Measurements from ENCODE around the gene LRRC8C. TPM values are rescaled to one million over a fixed set of nuclear protein-coding genes. Genes with fewer than 3 reads are reported as not detected.

Gene LRRC8C
- total and polyA plus RNA-seq, 10 of the 15 experiments (the other 5 are each of a cell fraction or from before 2014, with no cell fraction given) = 2.3 to 16.3 (median 10.8) TPM

GRCh38 chr1:89681045-89681729 lies 48.3 kb downstream of the LRRC8C start (continued):
- TF ChIP-seq PRDM15 (CRISPR knock-in tag; IDR thresholded peaks at IDR 0.05) (no peak), CTCF (IDR thresholded peaks at IDR 0.05 in 2 of 3, conservative IDR thresholded peaks at IDR 0.05 in 1 of 3; ENCODE audit: control insufficient read depth in 2 of 3, extremely low read depth in 1 of 3, insufficient read depth in 1 of 3, low read depth in 3 of 3, low read length in 3 of 3) (no peak), SUPT20H (IDR thresholded peaks at IDR 0.05; ENCODE audit: borderline replicate concordance, control insufficient read depth, low read depth, low read length) (no peak), TCF12 (IDR thresholded peaks at IDR 0.05; ENCODE audit: low read depth, low read length) (0 out of 2 replicates have a peak, but pooled peaks have one; percentile 26), ZNF622 (IDR thresholded peaks at IDR 0.05) (no peak), EZH2 (IDR thresholded peaks at IDR 0.05; ENCODE audit: borderline replicate concordance, control insufficient read depth, low read depth, low read length) (no peak), CHD2 (IDR thresholded peaks at IDR 0.05; ENCODE audit: borderline replicate concordance, low read depth, low read length) (no peak), STAT3 (IDR thresholded peaks at IDR 0.05; ENCODE audit: low read depth, low read length) (no peak), MEF2B (IDR thresholded peaks at IDR 0.05; ENCODE audit: partially characterized antibody, poor library complexity, severe bottlenecking) (peak; percentile 34), POLR2AphosphoS2 (IDR thresholded peaks at IDR 0.05; ENCODE audit: low read depth, low read length) (no peak), MYC (IDR thresholded peaks at IDR 0.05; ENCODE audit: insufficient read depth, insufficient read length, insufficient replicate concordance, low read length, severe bottlenecking) (no peak), NKRF (conservative IDR thresholded peaks at IDR 0.05) (0 out of 2 replicates have a peak, but pooled peaks have one; percentile 16), ZNF274 (IDR thresholded peaks at IDR 0.05; ENCODE audit: insufficient read depth, insufficient read length) (no peak), BCLAF1 (IDR thresholded peaks at IDR 0.05) (no peak), PML (IDR thresholded peaks at IDR 0.05; ENCODE audit: low read length) (no peak), ASH2L (IDR thresholded peaks at IDR 0.05; ENCODE audit: borderline replicate concordance, low read depth) (no peak), YY1 (IDR thresholded peaks at IDR 0.05; ENCODE audit: low read depth, low read length) (0 out of 2 replicates have a peak, but pooled peaks have one; percentile 17), MTA3 (IDR thresholded peaks at IDR 0.05; ENCODE audit: borderline replicate concordance, low read length) (no peak), NR2C1 (IDR thresholded peaks at IDR 0.05) (no peak)
